Stimulated activated CD4-positive, alpha-beta T cell treated with anti-CD3 and anti-CD28 coated beads, Interleukin-1b, Interleukin-23, amount 100 ng/mL, for 24 hours (primary cell): ENCODE results near the gene ADAM8.

Source experiments
- DNase-seq, 4 experiments: peaks; one replicate each; pipeline ENCODE4 v3.0.0-alpha.2; 2020; ENCODE audit warnings: low read depth in 4 of 4, low spot score in 1 of 4

Gene ADAM8

DNA sequence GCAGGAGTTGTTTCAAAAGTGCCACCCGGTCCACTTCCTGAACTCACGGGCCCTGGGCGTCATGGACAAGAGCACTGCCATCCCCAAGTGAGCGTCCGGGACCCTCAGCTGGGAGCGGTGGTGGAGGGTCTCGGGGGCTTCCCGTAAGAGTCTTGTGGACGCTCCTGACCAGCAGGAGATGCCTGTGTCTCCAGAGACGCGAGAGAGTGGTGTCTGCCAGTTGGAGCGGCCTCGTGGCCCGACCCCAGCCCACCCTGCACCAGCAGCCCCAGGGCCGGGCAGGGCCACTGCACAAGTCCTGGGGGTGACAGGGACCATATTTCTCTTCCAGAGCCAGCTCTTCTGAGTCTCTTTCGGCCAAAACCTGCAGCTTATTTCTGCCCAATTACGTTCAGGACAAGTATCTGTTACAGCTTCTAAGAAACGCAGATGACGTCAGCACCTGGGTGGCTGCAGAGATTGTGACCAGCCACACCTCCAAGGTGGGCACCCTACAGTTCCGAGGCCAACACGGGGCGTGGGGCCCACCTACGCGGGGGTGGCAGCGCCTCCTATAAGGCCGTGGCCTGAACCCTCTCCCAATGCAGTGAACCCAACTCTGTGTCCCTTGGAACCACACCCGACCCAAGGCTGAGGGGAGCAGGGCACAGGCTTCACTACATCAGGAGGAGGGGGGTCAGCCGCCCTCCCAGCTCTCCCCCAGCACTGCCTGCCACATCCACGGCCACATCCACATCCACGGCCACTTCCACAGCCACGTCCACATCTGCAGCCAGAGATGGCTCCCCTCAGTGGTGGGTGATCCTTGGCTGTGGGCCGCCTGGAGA, 62.8 kb downstream of the ADAM8 start:
- no peak for DNase-seq

DNA sequence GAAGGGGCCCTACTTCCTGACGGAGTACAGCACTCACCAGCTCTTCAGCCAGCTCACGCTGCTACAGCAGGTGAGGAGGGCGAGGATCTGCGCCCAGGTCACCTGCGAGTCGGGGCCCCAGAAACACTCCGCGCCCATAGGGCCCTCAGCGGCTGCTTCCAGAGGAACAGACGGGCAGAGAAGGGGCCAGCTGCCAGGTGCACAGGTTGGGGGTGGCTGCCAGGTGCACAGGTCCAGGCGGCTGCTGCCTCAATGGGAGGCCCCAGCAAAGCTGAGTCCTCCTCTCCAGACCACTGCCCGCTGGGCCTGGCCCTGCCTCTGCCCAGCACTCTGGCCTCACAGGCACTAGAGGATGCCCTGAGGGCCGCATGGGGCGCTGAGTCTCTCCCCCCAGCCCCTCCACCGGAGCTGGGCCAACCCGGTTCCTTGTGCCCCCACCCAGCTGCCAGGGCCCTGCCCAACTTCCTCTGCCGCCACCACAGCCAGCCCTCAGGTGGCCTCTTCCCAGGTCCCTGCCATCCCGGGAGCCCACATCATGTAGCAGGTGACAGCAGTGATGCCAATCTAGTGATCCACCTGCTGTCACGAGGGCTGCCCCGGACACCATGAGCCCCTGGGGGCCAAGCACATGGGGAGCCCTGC, 63.7 kb downstream of the ADAM8 start:
- no peak for DNase-seq
